Measurements from ENCODE around the gene POLR2C. TPM values are rescaled to one million over a fixed set of nuclear protein-coding genes. Genes with fewer than 3 reads are reported as not detected.

The POLR2C gene
- 80.1 TPM for total RNA-seq

DNA sequence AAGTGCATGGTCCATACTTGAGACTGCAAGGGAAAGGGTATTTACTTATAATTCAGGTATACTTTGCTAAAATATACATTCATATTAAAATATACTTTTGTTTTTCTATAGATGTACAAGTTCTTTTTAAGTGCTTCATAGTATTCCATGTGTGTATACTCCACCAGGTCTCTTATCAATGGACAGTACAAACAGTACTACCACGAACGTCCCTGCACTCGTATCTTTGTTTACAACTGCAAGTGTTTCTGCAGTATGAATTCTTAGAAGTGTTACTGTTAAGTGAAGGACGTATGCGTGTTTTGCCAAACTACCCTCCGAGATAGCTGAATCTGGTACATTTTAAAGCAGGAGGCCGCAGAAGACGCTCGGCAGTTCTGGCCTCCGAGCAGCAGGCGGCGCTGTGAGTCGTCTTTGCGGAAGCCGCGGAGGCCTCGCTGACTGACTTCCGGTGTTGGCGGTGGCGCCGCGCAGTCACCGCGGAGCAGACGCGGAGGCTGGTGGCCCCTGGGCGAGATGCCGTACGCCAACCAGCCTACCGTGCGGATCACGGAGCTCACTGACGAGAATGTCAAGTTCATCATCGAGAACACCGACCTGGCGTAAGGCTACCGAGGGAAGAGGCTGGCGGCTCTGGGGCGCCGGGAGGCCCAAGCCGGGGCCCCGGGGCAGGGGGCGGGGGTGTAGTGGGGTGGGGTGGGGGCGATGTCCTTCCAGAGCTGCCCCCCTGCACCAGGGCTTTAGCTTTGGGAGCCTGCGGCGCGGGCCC lies at the start of gene POLR2C:
POLR2C (plus strand) TSS at position 471 of the 769 bp plus-strand sequence; CDS start at position 517, 46 bp downstream.

DNA sequence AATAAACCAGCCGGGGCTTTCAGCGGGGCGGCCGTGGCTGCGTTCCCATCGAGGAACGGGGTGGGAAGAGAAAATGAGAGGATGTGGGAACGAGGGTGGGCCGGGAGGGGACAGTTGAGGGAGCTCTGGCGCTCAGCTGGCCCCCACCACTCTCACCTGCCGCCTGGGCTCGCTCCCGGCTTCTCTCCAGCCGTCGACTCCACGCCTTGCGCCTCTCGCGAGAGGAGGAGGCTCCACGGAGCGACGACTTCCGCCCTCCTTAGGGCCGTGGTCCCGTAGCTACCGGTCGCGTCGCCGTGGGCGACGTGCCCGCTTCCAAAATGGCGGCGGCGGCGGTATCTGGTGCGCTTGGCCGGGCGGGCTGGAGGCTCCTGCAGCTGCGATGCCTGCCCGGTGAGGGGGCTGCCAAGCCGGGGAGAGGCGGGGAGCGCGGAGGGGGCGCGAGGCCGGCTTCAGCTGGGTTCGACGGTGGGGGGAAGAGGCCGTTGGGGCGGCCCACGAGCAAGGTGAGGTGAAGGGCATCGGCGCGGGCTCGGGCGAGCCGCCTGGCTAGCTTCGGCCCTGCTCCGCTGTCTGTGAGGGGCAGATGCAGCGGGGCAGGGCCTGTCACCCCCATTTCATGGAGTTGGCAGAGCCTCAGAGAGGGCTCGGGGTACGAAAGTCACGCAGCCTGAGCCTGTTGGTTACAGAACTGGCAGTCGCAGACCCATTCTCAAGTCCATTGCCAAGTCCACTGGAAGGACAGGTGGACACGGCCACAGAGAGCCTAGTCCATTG lies 15.1 kb upstream of the POLR2C start, which contains the start of the genes CIAPIN1 and COQ9:
CIAPIN1 (minus strand) TSS at position 200 of the 777 bp plus-strand sequence. CDS start 6,457 bp downstream, outside the sequence.
COQ9 (plus strand) TSS at position 294 of the 777 bp plus-strand sequence; CDS start at position 321, 27 bp downstream.

GRCh38 chr16:57485916-57486857 lies 23.7 kb downstream of the POLR2C start, which contains the start of gene DOK4:
Gene DOK4 (minus strand): TSS chr16:57486493. CDS start chr16:57479507, 6,986 bp downstream.

Other genes with a start within 250 kb of the POLR2C start
- gene ARL2BP, start 217.4 kb upstream of the POLR2C start, total RNA-seq: 61.7 TPM
- 2.8 TPM for gene PLLP, start 178.0 kb upstream of the POLR2C start, total RNA-seq
- not detected for gene CCL22, start 103.9 kb upstream of the POLR2C start, total RNA-seq
- 3.1 TPM for gene CX3CL1, start 90.2 kb upstream of the POLR2C start, total RNA-seq
- gene CCL17, start 57.9 kb upstream of the POLR2C start, total RNA-seq: not detected
- 73.6 TPM for gene CIAPIN1, start 15.3 kb upstream of the POLR2C start, total RNA-seq
- gene COQ9, start 15.2 kb upstream of the POLR2C start, total RNA-seq: 51.0 TPM
- gene DOK4, start 23.8 kb downstream of the POLR2C start, total RNA-seq: 66.7 TPM
- 0.94 TPM for gene CCDC102A, start 73.9 kb downstream of the POLR2C start, total RNA-seq
- 0.31 TPM for gene ADGRG5, start 80.0 kb downstream of the POLR2C start, total RNA-seq
- 75.1 TPM for gene ADGRG1, start 166.0 kb downstream of the POLR2C start, total RNA-seq
- gene ADGRG3, start 205.6 kb downstream of the POLR2C start, total RNA-seq: not detected
- gene DRC7, start 232.1 kb downstream of the POLR2C start, total RNA-seq: 0.31 TPM